Neural crest cell (in vitro differentiated cells): ENCODE measurements around the gene ACIN1. TPM values are rescaled to one million over a fixed set of nuclear protein-coding genes. Genes with fewer than 3 reads are reported as not detected.

ENCODE experiments used
- DNase-seq: peaks from one replicate; pipeline ENCODE4 v3.0.0; 2021; ENCODE audit warnings: low read depth, mixed read lengths, low spot score
- H3K27ac Mint-ChIP-seq: one replicate; pipeline ENCODE4 v1.8.0; 2021; ENCODE audit warnings: mild to moderate bottlenecking, mixed read lengths; ENCODE audit not compliant: unreplicated experiment
- H3K27me3 Mint-ChIP-seq: 2 replicates; pipeline ENCODE4 v1.8.0; 2021; ENCODE audit warnings: low read depth, mild to moderate bottlenecking, mixed read lengths
- H3K36me3 Mint-ChIP-seq: 2 replicates; pipeline ENCODE4 v1.8.0; 2021; ENCODE audit warnings: low read depth, mild to moderate bottlenecking, mixed read lengths
- H3K4me1 Mint-ChIP-seq: 2 replicates; pipeline ENCODE4 v1.8.0; 2021; ENCODE audit warnings: mixed read lengths
- H3K4me3 Mint-ChIP-seq: one replicate; pipeline ENCODE4 v1.8.0; 2021; ENCODE audit warnings: mild to moderate bottlenecking, mixed read lengths
- H3K9me3 Mint-ChIP-seq: 2 replicates; pipeline ENCODE4 v1.8.0; 2021; ENCODE audit warnings: mixed read lengths
- total RNA-seq: library from RNA; stranded (reverse); gene quantifications from 2 replicates; pipeline ENCODE4 v1.2.1, GENCODE V29; 2021
- TF ChIP-seq, protein P1 (sequence below): fragments of 200-600 bp; sonication (generic); conservative IDR thresholded peaks from 2 replicates; pipeline ENCODE4 v1.5.0; 2021; ENCODE audit warnings: antibody characterized with exemption, mild to moderate bottlenecking

ACIN1 gene
- total RNA-seq, 1 donor from 2014 or later = 352 TPM

DNA sequence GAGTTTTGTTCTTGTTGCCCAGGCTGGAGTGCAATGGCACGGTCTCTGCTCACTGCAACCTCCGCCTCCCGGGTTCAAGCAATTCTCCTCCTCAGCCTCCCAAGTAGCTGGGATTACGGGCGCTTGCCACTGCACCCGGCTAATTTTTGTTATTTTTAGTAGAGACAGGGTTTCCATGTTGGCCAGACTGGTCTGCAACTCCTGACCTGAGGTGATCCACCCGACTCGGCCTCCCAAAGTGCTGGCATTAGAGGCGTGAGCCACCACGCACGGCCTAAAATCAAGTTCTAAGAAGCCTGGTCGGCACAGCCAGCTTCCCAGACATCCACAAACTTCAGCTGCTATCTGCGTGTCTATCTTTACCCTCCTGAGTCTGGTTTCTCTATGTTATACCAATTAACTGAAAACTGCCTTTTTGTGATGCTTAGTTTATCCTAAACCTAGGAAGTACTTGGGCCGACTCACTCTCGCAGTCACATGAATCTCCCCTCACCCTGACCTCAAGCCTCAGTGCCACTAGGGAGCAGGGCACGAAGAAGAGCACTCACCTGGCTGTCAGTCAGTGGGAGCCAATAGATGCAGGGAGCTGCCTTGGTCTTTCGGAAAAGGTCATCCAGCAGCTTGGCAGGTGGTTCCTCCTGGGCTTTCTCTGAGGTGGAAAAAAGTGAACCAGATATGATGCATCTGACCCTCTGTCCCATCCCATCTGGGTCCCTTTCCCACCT is 34.2 kb downstream of the ACIN1 start:
- Mint-ChIP-seq H3K27ac (no peak overlapping the region), H3K4me3 (peak overlapping the region; percentile 66), H3K36me3 (peaks cover 18% of the 10 kb centered on the region), H3K4me1 (peaks cover 22% of the 10 kb centered on the region), H3K27me3 (peaks cover 5% of the 10 kb centered on the region), H3K9me3 (no peaks in the 10 kb centered on the region)
- TF ChIP-seq, protein P1, sequence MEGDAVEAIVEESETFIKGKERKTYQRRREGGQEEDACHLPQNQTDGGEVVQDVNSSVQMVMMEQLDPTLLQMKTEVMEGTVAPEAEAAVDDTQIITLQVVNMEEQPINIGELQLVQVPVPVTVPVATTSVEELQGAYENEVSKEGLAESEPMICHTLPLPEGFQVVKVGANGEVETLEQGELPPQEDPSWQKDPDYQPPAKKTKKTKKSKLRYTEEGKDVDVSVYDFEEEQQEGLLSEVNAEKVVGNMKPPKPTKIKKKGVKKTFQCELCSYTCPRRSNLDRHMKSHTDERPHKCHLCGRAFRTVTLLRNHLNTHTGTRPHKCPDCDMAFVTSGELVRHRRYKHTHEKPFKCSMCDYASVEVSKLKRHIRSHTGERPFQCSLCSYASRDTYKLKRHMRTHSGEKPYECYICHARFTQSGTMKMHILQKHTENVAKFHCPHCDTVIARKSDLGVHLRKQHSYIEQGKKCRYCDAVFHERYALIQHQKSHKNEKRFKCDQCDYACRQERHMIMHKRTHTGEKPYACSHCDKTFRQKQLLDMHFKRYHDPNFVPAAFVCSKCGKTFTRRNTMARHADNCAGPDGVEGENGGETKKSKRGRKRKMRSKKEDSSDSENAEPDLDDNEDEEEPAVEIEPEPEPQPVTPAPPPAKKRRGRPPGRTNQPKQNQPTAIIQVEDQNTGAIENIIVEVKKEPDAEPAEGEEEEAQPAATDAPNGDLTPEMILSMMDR = no peak
- DNase-seq = no peak

DNA sequence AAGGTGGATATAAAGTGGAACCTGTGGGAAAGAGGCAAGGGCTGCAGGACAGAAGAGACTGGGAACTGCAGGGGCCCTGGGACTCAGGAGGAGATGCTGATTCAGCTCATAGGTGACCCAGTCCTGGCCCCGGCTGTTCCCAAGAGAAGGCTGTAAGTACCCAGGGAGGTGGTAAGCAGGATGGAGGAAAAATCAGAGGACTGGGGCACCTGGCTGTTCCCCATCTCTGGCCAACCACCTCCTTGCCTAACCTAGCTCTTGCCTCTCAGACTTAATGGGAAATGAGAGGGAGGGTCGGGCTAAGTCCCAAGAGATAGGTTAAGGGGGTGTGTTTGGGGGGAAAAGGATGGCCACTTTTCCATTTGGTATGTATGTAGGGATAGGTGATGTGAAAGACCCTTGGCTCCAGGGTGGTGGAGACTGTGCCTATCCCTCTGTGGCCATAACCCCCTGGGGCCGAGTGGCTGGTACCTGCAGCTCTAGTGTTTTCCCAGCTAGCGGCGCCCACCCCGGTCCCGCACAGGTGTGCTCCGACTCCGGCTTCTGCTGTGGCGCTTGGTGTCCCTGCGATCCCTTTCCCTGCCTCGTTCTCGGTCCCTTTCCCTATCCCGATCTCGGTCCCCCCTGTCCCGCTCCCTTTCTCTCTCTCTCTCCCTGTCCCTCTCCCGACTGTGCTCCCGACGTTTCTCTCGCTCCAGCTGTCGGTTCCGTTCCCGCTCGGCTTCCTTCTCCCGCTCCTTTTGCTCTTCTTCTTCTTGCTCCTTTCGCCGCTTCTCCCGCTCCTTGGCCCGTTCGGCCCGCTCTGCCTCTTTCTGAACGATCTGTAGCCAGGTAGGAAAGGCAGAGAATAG is 36.1 kb downstream of the ACIN1 start:
- H3K9me3 Mint-ChIP-seq = no peaks in the 10 kb centered on the region
- peaks cover 15% of the 10 kb centered on the region for H3K36me3 Mint-ChIP-seq
- DNase-seq = no peak
- peaks cover 5% of the 10 kb centered on the region for H3K27me3 Mint-ChIP-seq
- H3K27ac Mint-ChIP-seq = no peak overlapping the region
- peaks cover 20% of the 10 kb centered on the region for H3K4me1 Mint-ChIP-seq
- TF ChIP-seq, protein P1 = no peak
- peak overlapping the region; percentile 96 for H3K4me3 Mint-ChIP-seq

DNA sequence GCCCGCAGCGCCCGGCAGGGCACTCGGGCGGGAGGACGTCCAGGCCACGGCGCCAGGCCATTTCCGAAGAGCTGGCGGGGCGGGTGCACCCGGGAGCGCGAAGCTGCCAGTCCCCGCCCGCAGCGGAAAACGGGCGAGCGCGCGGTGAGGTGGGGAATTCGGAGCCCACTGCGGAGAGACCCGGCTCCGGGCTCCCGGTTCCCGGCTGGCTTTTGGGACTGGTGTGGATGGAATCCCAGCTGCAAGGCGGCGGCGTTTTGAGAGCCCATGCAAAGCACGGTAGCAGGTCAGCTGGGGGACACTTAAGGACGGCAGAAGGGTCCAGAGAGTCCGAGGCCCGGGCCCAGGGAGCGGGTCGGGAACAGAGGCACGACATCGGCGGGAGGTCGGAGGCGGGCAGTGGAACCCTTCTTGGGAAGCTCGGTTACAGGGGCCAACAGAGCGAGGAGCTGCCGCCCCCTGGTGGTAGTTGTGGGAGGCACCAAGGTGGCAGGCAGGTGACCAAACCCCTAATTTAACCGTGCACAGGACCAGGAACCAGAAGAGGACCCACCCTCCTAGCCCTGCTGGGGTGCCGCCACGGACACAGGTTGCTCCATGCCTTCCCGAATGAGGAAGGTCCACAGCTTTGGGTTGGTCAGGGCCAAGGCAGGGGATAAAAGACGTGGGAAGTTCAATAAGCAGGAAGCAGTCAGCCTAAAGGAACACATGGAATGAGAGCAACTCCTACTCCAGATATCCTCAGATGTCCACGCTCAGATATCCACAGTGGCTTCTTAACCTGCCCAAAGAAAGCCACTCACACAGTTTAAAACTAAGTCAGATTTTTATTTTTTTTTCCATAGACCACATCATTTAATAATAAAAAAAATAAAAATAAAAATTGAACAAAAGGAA is 36.9 kb downstream of the ACIN1 start:
- Mint-ChIP-seq H3K4me3 (peak overlapping the region; percentile 96), H3K27ac (peak overlapping the region; percentile 87), H3K9me3 (no peaks in the 10 kb centered on the region), H3K4me1 (peaks cover 20% of the 10 kb centered on the region), H3K36me3 (peaks cover 8% of the 10 kb centered on the region), H3K27me3 (peaks cover 5% of the 10 kb centered on the region)
- DNase-seq = peak; percentile 96
- TF ChIP-seq, protein P1 = peak; percentile 97

DNA sequence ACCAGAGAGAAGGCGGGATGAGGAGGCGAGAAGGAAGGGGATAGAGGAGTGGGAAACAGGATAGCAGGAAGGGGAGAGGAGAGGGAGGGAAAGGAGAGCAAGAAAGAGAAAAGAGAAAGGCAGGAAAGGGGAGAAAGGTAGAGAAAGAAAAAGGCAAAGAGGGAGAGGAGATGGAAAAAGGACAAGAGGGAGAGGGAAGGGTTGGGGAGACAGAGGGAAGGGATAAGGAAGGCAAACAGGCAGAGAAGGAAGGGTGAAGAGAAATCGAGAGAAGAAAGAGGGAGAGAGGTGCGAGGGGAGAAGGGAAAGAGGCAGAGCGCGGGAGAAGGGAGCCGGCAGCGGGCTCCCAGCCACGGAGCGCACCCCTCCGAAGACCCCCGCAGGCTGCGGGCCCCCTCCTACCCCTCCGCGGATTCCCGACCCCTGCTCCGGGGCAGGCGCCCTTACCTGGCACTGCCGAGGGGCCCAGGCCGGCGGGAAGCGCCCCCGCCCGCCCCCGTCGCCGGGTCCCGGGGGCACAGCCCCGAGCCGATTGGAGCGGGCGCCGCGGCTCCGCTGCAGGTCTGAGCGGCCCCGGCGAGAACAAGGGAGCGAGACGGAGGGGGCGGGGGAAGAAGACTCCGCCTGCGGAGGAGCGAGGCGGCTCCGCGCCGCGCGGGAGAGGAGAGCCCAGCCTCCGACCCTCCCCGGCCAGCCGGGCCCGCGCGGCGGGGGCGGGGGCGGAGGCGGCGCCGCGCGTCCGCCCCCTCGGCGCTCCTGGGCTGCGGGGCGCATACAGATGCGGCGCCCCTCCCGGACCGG is 37.8 kb downstream of the ACIN1 start, which contains the start of gene CDH24:
TSS of gene CDH24 (minus strand) at position 565 of the 801 bp plus-strand sequence. CDS start 1,787 bp downstream, outside the sequence.
- peaks cover 5% of the 10 kb centered on the region for H3K27me3 Mint-ChIP-seq
- H3K27ac Mint-ChIP-seq = peak within 1 kb of the TSS; percentile 87
- H3K4me1 Mint-ChIP-seq = peaks cover 20% of the 10 kb centered on the region
- DNase-seq = peak; percentile 72
- H3K9me3 Mint-ChIP-seq = no peaks in the 10 kb centered on the region
- peaks cover 4% of the 10 kb centered on the region for H3K36me3 Mint-ChIP-seq
- peak within 1 kb of the TSS; percentile 96 for H3K4me3 Mint-ChIP-seq
- TF ChIP-seq, protein P1 = no peak
